Pancreas (tissue), 10 donors: ENCODE results near the gene MICOS13. TPM values are rescaled to one million over a fixed set of nuclear protein-coding genes. Genes with fewer than 3 reads are reported as not detected.

Experiments
- ATAC-seq, 4 donors: fragments of 200-7000 bp; cut with Tn5 transposase; one replicate each; pipeline versions ENCODE4 v1.8.0 to v1.9.1; 2020; ENCODE audit warnings: mild to moderate bottlenecking in 4 of 4, moderate library complexity in 4 of 4
- DNase-seq, 6 donors: peaks; one replicate each; pipeline ENCODE4 v3.0.0-alpha.2; 2020
- FAIRE-seq: peaks from 2 replicates; lab custom pipeline; 2012; peaks lifted over from hg19 to GRCh38; lab: Jason Lieb, UNC
- H3K27ac ChIP-seq, 4 donors: fragments of 200-600 bp; sonication (generic); 1 replicate in 3 of 4; 2 replicates in 1 of 4; pipeline versions ENCODE4 v1.5.0 to v1.8.0; 2020
- H3K27me3 ChIP-seq, 4 donors: fragments of 200-600 bp; one replicate each; pipeline ENCODE4 v1.8.0; 2021
- H3K36me3 ChIP-seq, 3 donors: fragments of 200-600 bp; sonication (generic) in 1 of 3; one replicate each; pipeline versions ENCODE4 v1.5.0 to v1.8.0; 2020 to 2021
- H3K4me1 ChIP-seq, 3 donors: fragments of 200-600 bp; one replicate each; pipeline ENCODE4 v1.8.0; 2021
- H3K4me3 ChIP-seq, 4 donors: fragments of 200-600 bp; sonication (generic) in 2 of 4; one replicate each; pipeline versions ENCODE4 v1.5.0 to v1.8.0; 2020 to 2021
- H3K9me3 ChIP-seq, 4 donors: fragments of 200-600 bp; one replicate each; pipeline ENCODE4 v1.8.0; 2021
- WGBS, 2 donors: extraction: QIAGEN DNeasy Blood & Tissue Kit; methylation state at CpG; one replicate each; pipeline ENCODE4 v1.1.7; 2013; 5-methylcytosine and 5-hydroxymethylcytosine counted together
- intact Hi-C, 3 donors: fragments of 100-400 bp; cut with DNase I; formaldehyde crosslinking; loops; one replicate each; pipeline versions ENCODE4 v1.11.1 to v1.14.2; 2022
- polyA plus RNA-seq, 2 donors: library from polyadenylated mRNA; stranded (reverse); fragments of 200-250 nt; gene quantifications; one replicate each; pipeline ENCODE4 v1.2.3, GENCODE V29; 2013
- total RNA-seq, 6 donors: library from RNA; stranded (reverse); fragmentation: NEBNext Ultra II Directional in 4 of 6; extraction: Animal tissue kit (Norgen Biotek cat#: 25700) in 4 of 6; gene quantifications; one replicate each; pipeline versions ENCODE4 v1.2.1 to v1.2.4, GENCODE V29; 2021 to 2023
- TF ChIP-seq, protein P1 (sequence below), 4 donors: fragments of 200-600 bp; sonication (generic) in 3 of 4; IDR thresholded peaks; one replicate each; pipeline versions ENCODE4 v1.5.0 to v1.8.0; 2021; ENCODE audit warnings: antibody characterized with exemption in 4 of 4
- donor health status: healthy with polysubstance abuse.
- donor health status: DM: no; HTN: no; CAD: no; lungs with moderate emphysema.
- donor health status: DM: no; HTN: no; CAD: no.
- donor health status: control.
- donor health status: control.
- donor health status: Bipolar disorder and iron deficiency.
- donor health status: DM: yes; HTN: yes; CAD: no.
- donor health status: DM: no; HTN: no; CAD: no.
- donor health status: DM: no; HTN: no; CAD: no.
- donor health status: DM: yes; HTN: yes; CAD: no.

Gene MICOS13
- total and polyA plus RNA-seq, 8 donors = 14.0 to 77.5 (median 24.7) TPM

DNA sequence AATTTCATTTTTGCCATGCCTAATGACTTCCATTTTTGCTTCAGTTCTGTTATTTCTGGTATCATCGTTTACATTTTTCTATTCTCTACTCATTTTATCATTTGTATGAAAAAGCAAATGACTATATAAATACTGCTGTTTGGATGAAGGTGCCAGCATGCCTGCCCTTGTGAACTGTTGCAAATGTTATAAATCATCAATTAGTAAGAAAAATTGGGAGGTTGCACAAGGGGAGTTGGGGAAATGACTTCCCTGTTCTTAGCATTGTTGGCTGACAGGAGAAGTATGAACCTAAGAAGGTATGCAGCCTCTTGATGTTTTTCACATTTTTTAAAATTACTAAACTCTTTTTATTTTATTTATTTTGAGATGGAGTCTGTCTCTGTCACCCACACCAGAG lies 42.3 kb downstream of the MICOS13 start:
- no peak for FAIRE-seq
- H3K4me1 ChIP-seq = peaks cover 0 to 20% (median 0%) of the 10 kb centered on the region in 3 donors

DNA sequence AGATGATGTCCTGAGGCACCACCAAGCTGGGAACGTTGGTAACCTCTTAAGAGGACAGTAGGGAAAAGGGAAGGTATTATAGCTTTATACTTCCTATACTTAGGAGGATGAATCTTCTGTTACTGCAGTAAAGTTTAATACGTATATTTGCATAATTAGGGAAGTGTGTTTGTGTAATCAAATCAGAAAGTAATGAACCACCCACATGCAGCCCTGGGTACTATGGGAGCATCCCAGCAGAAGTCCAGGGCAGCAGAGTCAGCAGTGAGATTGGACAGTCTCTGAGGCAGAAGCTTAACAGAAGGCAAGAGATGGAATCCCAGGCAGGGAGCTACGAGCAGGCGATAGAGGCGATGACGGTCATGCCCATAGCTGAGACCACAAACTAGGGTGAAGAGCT lies 44.9 kb downstream of the MICOS13 start:
- Histone ChIP-seq H3K9me3 (no peaks in the 10 kb centered on the region), H3K36me3 (no peaks in the 10 kb centered on the region), H3K27ac (no peak overlapping the region), H3K27me3 (no peaks in the 10 kb centered on the region), H3K4me3 (no peak overlapping the region), H3K4me1 (peaks cover 6 to 28% (median 12%) of the 10 kb centered on the region in 3 donors)
- intact Hi-C loops = no loop called here
- DNase-seq (peak in 1 of 6 donors; percentile 11), ATAC-seq (no peak), FAIRE-seq (no peak)
- 86 to 90% methylated on average over 6 of the region's 6 CpGs for WGBS, 2 donors
- TF ChIP-seq, protein P1, sequence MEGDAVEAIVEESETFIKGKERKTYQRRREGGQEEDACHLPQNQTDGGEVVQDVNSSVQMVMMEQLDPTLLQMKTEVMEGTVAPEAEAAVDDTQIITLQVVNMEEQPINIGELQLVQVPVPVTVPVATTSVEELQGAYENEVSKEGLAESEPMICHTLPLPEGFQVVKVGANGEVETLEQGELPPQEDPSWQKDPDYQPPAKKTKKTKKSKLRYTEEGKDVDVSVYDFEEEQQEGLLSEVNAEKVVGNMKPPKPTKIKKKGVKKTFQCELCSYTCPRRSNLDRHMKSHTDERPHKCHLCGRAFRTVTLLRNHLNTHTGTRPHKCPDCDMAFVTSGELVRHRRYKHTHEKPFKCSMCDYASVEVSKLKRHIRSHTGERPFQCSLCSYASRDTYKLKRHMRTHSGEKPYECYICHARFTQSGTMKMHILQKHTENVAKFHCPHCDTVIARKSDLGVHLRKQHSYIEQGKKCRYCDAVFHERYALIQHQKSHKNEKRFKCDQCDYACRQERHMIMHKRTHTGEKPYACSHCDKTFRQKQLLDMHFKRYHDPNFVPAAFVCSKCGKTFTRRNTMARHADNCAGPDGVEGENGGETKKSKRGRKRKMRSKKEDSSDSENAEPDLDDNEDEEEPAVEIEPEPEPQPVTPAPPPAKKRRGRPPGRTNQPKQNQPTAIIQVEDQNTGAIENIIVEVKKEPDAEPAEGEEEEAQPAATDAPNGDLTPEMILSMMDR (IDR thresholded peaks at IDR 0.05) = no peak

More for the DNA sequence above, 42.3 kb downstream of the MICOS13 start:
- Histone ChIP-seq H3K27me3 (no peaks in the 10 kb centered on the region), H3K4me3 (no peak overlapping the region), H3K36me3 (peaks cover 0 to 8% (median 0%) of the 10 kb centered on the region in 3 donors), H3K27ac (no peak overlapping the region), H3K9me3 (no peaks in the 10 kb centered on the region)
- no peak for DNase-seq
- no peak for ATAC-seq
- WGBS, 2 donors = 11 to 13% methylated on average over 1 of the region's 1 CpG
- intact Hi-C loops = no loop called here
- TF ChIP-seq, protein P1 (IDR thresholded peaks at IDR 0.05) = no peak

DNA sequence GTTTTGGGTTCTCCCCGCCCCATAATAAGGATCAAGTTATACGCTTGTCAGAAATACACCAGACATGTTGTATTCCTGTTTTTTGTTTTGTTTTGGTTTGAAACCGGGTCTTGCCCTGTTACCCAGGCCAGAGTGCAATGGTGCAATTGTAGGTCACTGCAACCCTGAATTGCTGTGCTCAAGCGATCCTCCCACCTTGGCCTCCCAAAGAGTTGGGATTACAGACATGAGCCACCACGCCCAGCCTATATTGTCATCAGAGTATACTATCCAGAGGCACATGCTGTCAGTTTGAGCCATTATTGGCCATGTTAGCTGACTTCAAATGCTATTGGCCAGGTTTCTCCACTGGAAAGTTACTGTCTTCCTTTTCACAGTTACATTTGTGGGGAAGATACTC lies 47.7 kb downstream of the MICOS13 start:
- intact Hi-C loops = no loop called here
- H3K4me3 ChIP-seq = no peak overlapping the region
- DNase-seq (peak in 1 of 6 donors; percentile 2), FAIRE-seq (no peak), ATAC-seq (no peak)
- H3K36me3 ChIP-seq = peaks cover 0 to 8% (median under 1%) of the 10 kb centered on the region in 3 donors
- H3K27ac ChIP-seq = no peak overlapping the region
- H3K4me1 ChIP-seq = peaks cover 6 to 24% (median 20%) of the 10 kb centered on the region in 3 donors
- TF ChIP-seq, protein P1 (IDR thresholded peaks at IDR 0.05) = no peak
- no peaks in the 10 kb centered on the region for H3K27me3 ChIP-seq
- 90 to 91% methylated on average over 5 of the region's 5 CpGs for WGBS, 2 donors
- H3K9me3 ChIP-seq = no peaks in the 10 kb centered on the region

DNA sequence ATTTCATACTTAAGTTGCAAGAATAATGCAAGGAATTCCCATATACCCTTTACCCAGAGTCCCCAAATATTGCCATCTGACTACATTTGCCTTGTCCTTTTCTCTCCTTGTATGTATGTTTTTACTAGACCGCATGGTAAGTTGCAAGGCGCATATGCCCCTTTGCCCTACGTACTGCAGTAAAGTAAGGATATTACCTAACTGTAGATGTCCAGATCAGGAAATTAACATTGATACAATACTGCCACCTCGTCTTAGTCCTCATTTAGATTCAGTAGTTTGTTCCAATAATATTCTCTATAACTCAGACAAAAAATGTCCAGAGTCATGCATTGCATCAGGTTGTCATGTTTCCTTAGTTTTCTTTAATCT lies 48.1 kb downstream of the MICOS13 start:
- TF ChIP-seq, protein P1 (IDR thresholded peaks at IDR 0.05) = no peak
- Histone ChIP-seq H3K27ac (no peak overlapping the region), H3K4me1 (peaks cover 6 to 24% (median 20%) of the 10 kb centered on the region in 3 donors), H3K27me3 (no peaks in the 10 kb centered on the region), H3K4me3 (no peak overlapping the region), H3K9me3 (no peaks in the 10 kb centered on the region), H3K36me3 (peaks cover 0 to 12% (median 4%) of the 10 kb centered on the region in 3 donors)
- intact Hi-C loops = no loop called here
- ATAC-seq (peak in 1 of 4 donors; percentile 7), DNase-seq (no peak), FAIRE-seq (no peak)
- 78 to 80% methylated on average over 4 of the region's 4 CpGs for WGBS, 2 donors

DNA sequence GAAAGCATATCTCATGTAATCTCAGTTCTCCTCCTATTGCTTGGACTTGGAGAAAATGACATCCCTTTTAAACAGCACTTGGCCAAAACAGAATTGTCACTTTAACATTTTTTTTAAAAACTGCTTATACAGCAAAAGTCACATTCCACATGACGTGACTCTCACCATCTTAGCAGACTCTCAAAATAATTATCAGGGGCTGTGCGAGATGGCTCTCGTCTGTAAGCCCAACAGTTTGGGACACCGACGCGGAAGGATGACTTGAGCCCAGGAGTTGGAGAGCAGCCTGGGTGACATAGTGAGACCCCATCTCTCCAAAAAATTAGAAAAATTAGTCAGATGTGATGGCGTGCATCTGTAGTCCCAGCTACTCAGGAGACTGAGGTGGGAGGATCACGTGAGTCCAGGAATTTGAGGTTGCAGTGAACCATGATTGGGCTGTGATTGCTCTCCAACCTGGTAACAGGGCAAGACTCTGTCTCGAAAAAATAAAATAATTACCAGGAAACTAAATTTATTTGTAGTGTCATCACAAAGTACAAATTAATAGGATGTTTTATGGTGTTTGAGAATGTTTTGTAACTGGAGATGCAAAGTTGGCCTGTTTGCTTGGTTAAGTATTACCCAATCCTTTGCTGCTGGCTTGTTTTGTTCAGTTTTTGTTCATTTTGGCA lies 48.6 kb downstream of the MICOS13 start:
- TF ChIP-seq, protein P1 (IDR thresholded peaks at IDR 0.05) = no peak
- Histone ChIP-seq H3K27me3 (no peaks in the 10 kb centered on the region), H3K9me3 (no peaks in the 10 kb centered on the region), H3K4me3 (no peak overlapping the region), H3K36me3 (peaks cover 0 to 17% (median 4%) of the 10 kb centered on the region in 3 donors), H3K4me1 (peaks cover 6 to 24% (median 20%) of the 10 kb centered on the region in 3 donors), H3K27ac (no peak overlapping the region)
- peak in 1 of 4 donors; percentile 15 for ATAC-seq
- no peak for FAIRE-seq
- WGBS, 2 donors = 76 to 77% methylated on average over 9 of the region's 9 CpGs
- no peak for DNase-seq
- intact Hi-C loops = no loop called here
